ENCODE data around the gene TENM4. TPM values are rescaled to one million over a fixed set of nuclear protein-coding genes. Genes with fewer than 3 reads are reported as not detected.

The TENM4 gene
- total RNA-seq, 1 donor from 2014 or later, result 5.1 TPM

DNA sequence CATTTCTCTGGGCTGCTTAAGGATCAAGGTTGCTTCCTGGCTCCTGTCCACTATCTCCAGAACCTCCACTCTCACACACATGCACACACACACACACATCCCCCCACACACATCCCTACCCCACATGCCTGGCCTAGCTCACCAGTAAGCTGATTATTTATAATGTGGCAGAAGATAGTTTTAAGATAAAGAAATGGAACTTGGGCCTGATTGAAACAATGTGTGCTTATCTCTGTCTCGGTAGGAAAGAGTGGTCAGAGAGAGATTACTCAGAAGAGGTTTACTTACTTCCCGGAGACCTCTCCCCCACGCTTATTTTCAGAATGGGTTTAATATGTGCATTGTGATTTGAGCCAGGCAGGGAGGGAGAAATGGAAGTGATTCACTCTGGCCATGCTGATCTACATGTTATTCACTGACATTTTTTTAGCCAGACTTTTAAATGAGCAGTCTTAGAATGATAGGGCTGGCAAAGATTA, 422.4 kb downstream of the TENM4 start:
- no peak overlapping the region for H3K4me3 ChIP-seq
- H3F3A ChIP-seq (ENCODE audit: low read depth), result no peaks in the 10 kb centered on the region
- no peak overlapping the region for H3K4me2 ChIP-seq
- no peak overlapping the region for H2AFZ ChIP-seq (replicated peaks)
- H3K36me3 ChIP-seq, result no peaks in the 10 kb centered on the region
- Mint-ChIP-seq H3K4me3 (no peak overlapping the region), H3K27ac (no peak overlapping the region), H3K4me1 (peaks cover 17% of the 10 kb centered on the region), H3K9me3 (no peaks in the 10 kb centered on the region), H3K27me3 (ENCODE audit: insufficient read depth, low read depth) (no peaks in the 10 kb centered on the region), H3K36me3 (peaks cover 4% of the 10 kb centered on the region)
- no peaks in the 10 kb centered on the region for H3K27me3 ChIP-seq
- no peaks in the 10 kb centered on the region for H3K9me3 ChIP-seq (ENCODE audit: low read depth)
- DNase-seq (ENCODE audit: low spot score), result no peak
- H4K20me1 ChIP-seq (ENCODE audit: low read depth), result no peaks in the 10 kb centered on the region
- H3K79me2 ChIP-seq (ENCODE audit: low read depth), result no peaks in the 10 kb centered on the region
- no peak overlapping the region for H3K27ac ChIP-seq
- peaks cover 21% of the 10 kb centered on the region for H3K4me1 ChIP-seq
- no peak for TF ChIP-seq EZH2 (IDR thresholded peaks at IDR 0.05)
- TF ChIP-seq, protein P1, sequence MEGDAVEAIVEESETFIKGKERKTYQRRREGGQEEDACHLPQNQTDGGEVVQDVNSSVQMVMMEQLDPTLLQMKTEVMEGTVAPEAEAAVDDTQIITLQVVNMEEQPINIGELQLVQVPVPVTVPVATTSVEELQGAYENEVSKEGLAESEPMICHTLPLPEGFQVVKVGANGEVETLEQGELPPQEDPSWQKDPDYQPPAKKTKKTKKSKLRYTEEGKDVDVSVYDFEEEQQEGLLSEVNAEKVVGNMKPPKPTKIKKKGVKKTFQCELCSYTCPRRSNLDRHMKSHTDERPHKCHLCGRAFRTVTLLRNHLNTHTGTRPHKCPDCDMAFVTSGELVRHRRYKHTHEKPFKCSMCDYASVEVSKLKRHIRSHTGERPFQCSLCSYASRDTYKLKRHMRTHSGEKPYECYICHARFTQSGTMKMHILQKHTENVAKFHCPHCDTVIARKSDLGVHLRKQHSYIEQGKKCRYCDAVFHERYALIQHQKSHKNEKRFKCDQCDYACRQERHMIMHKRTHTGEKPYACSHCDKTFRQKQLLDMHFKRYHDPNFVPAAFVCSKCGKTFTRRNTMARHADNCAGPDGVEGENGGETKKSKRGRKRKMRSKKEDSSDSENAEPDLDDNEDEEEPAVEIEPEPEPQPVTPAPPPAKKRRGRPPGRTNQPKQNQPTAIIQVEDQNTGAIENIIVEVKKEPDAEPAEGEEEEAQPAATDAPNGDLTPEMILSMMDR (IDR thresholded peaks at IDR 0.05), result no peak
- TF ChIP-seq EZH2phosphoT487 (IDR thresholded peaks at IDR 0.05), result no peak
- no peak overlapping the region for H3K9ac ChIP-seq

DNA sequence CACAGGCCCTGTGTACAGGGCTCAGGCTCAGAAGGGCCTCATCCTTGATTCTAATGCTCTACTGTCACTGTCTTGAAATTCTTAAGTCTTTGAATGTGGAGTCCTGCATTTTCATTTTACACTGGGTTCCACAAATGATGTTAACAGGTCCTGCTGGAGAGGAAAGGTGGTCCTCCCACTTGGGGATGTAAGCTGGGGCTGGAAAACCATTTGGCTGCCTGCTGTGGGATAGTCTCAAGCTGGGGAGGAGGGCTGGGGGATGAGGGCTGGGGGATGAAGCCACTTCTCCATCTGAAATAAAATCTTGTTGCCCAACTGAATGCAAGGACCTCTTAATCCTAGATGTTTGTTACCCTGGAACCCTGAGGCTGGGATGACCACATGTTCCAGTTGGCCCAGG, 423.0 kb downstream of the TENM4 start:
- Mint-ChIP-seq H3K27ac (no peak overlapping the region), H3K36me3 (peaks cover 5% of the 10 kb centered on the region), H3K4me3 (no peak overlapping the region), H3K4me1 (peaks cover 17% of the 10 kb centered on the region), H3K27me3 (ENCODE audit: insufficient read depth, low read depth) (no peaks in the 10 kb centered on the region), H3K9me3 (no peaks in the 10 kb centered on the region)
- Histone ChIP-seq H3K4me1 (peaks cover 21% of the 10 kb centered on the region), H3K4me3 (no peak overlapping the region), H3F3A (ENCODE audit: low read depth) (no peaks in the 10 kb centered on the region), H3K79me2 (ENCODE audit: low read depth) (no peaks in the 10 kb centered on the region), H3K4me2 (no peak overlapping the region), H3K27ac (no peak overlapping the region), H4K20me1 (ENCODE audit: low read depth) (no peaks in the 10 kb centered on the region), H3K27me3 (no peaks in the 10 kb centered on the region), H2AFZ (replicated peaks) (no peak overlapping the region), H3K9ac (no peak overlapping the region), H3K36me3 (no peaks in the 10 kb centered on the region), H3K9me3 (ENCODE audit: low read depth) (no peaks in the 10 kb centered on the region)
- no peak for DNase-seq (ENCODE audit: low spot score)
- TF ChIP-seq, protein P1 (IDR thresholded peaks at IDR 0.05), result no peak
- TF ChIP-seq EZH2phosphoT487 (IDR thresholded peaks at IDR 0.05), result no peak

DNA sequence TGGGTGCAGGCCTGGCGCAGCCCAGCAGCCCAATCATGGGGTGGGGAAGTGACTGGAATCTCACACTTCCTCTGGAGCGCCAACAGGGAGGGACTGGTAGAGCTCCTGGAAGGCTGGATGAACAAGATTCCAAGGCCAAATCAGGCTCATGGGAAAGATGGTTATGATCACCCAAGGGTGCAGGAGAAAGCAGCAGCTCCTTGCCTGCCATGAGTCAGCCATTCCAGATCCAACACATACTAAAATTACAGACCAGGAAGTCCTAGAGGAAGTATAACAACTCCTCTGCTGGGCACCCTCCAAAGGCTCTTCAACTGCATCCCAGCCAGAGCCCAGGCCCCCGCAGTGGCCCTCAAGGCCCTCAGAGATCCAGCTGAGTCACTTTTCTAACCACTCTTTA, 427.3 kb downstream of the TENM4 start:
- no peak overlapping the region for H3K4me2 ChIP-seq
- Mint-ChIP-seq H3K27me3 (ENCODE audit: insufficient read depth, low read depth) (peaks cover 2% of the 10 kb centered on the region), H3K36me3 (peaks cover 5% of the 10 kb centered on the region), H3K27ac (no peak overlapping the region), H3K9me3 (no peaks in the 10 kb centered on the region), H3K4me3 (no peak overlapping the region), H3K4me1 (no peaks in the 10 kb centered on the region)
- no peaks in the 10 kb centered on the region for H3K9me3 ChIP-seq (ENCODE audit: low read depth)
- no peak for DNase-seq (ENCODE audit: low spot score)
- H3K9ac ChIP-seq, result no peak overlapping the region
- no peaks in the 10 kb centered on the region for H4K20me1 ChIP-seq (ENCODE audit: low read depth)
- H3K4me3 ChIP-seq, result no peak overlapping the region
- no peak overlapping the region for H3K27ac ChIP-seq
- peaks cover 4% of the 10 kb centered on the region for H3K4me1 ChIP-seq
- no peaks in the 10 kb centered on the region for H3F3A ChIP-seq (ENCODE audit: low read depth)
- no peaks in the 10 kb centered on the region for H3K79me2 ChIP-seq (ENCODE audit: low read depth)
- no peaks in the 10 kb centered on the region for H3K36me3 ChIP-seq
- no peaks in the 10 kb centered on the region for H3K27me3 ChIP-seq
- H2AFZ ChIP-seq (replicated peaks), result no peak overlapping the region
- TF ChIP-seq EZH2 (IDR thresholded peaks at IDR 0.05), result no peak
- TF ChIP-seq, protein P1 (IDR thresholded peaks at IDR 0.05), result no peak
- no peak for TF ChIP-seq EZH2phosphoT487 (IDR thresholded peaks at IDR 0.05)

Data from neural progenitor cell (in vitro differentiated cells).